Tibial nerve (tissue), 4 donors: ENCODE data around the gene TDRD10. TPM values are rescaled to one million over a fixed set of nuclear protein-coding genes. Genes with fewer than 3 reads are reported as not detected.

Source experiments
- DNase-seq, 2 donors: peaks; one replicate each; pipeline ENCODE4 v3.0.0-alpha.2; 2019; ENCODE audit warnings: low spot score in 2 of 2
- H3K27ac ChIP-seq, 4 donors: fragments of 200-600 bp; sonication (generic) in 3 of 4; one replicate each; pipeline ENCODE4 v1.5.1; 2017 to 2019; ENCODE audit warnings: mild to moderate bottlenecking in 1 of 4
- H3K27me3 ChIP-seq, 2 donors: fragments of 200-600 bp; sonication (generic) in 1 of 2; one replicate each; pipeline versions ENCODE4 v1.5.1 to v1.6.0; 2017 to 2019
- H3K36me3 ChIP-seq, 3 donors: fragments of 200-600 bp; sonication (generic); one replicate each; pipeline ENCODE4 v1.5.1; 2018 to 2019
- H3K4me1 ChIP-seq, 4 donors: fragments of 200-600 bp; sonication (generic) in 3 of 4; one replicate each; pipeline ENCODE4 v1.5.1; 2017 to 2019
- H3K4me3 ChIP-seq, 4 donors: fragments of 200-600 bp; sonication (generic) in 3 of 4; one replicate each; pipeline ENCODE4 v1.5.1; 2017 to 2019; ENCODE audit warnings: mild to moderate bottlenecking in 1 of 4, moderate library complexity in 1 of 4
- H3K9me3 ChIP-seq, 4 donors: fragments of 200-600 bp; sonication (generic) in 3 of 4; one replicate each; pipeline ENCODE4 v1.5.1; 2017 to 2019
- CTCF ChIP-seq, 5 experiments: fragments of 200-600 bp in 3 of 5; fragments of 450-650 bp in 2 of 5; sonication (generic) in 3 of 5; IDR thresholded peaks; one replicate each; pipeline ENCODE4 v1.5.1; 2016 to 2019; ENCODE audit warnings: antibody characterized with exemption in 5 of 5, mild to moderate bottlenecking in 3 of 5, moderate library complexity in 2 of 5
- EP300 ChIP-seq, 2 donors: sonication (generic); formaldehyde crosslinking; IDR thresholded peaks; one replicate each; pipeline ENCODE4 v1.6.1; 2017; ENCODE audit warnings: antibody characterized with exemption in 2 of 2, mild to moderate bottlenecking in 1 of 2
- POLR2A ChIP-seq, 2 donors: fragments of 450-650 bp; IDR thresholded peaks; one replicate each; pipeline ENCODE4 v1.6.1; 2017; ENCODE audit warnings: antibody characterized with exemption in 2 of 2, mild to moderate bottlenecking in 2 of 2, moderate library complexity in 2 of 2
- WGBS, 2 donors: methylation state at CpG; one replicate each; pipeline ENCODE4 v1.1.5; 2018; 5-methylcytosine and 5-hydroxymethylcytosine counted together
- total RNA-seq, 4 donors: library from RNA; depleted of rRNA; stranded (reverse); fragments of >200 nt; gene quantifications; one replicate each; pipeline ENCODE4 v1.1.0, GENCODE V29; 2016

The TDRD10 gene
- total RNA-seq, 4 donors from 2014 or later = 6.7 to 9.0 (median 7.6) TPM

- Histone ChIP-seq H3K4me1 (no peaks in the 10 kb centered on the region), H3K27me3 (peaks cover 0 to 17% of the 10 kb centered on the region in 2 donors), H3K27ac (no peak overlapping the region), H3K36me3 (no peaks in the 10 kb centered on the region), H3K9me3 (no peaks in the 10 kb centered on the region), H3K4me3 (no peak overlapping the region)
- no peak for DNase-seq
- TF ChIP-seq EP300 (IDR thresholded peaks at IDR 0.05) (no peak), POLR2A (IDR thresholded peaks at IDR 0.05) (no peak), CTCF (IDR thresholded peaks at IDR 0.05) (no peak)
- 78 to 79% methylated on average over 3 of the region's 3 CpGs for WGBS, 2 donors
Observed at GRCh38 chr1:154512760-154513159, 10.7 kb downstream of the TDRD10 start.

GRCh38 chr1:154514066-154514553 is 12.1 kb downstream of the TDRD10 start:
- no peak overlapping the region for H3K27ac ChIP-seq
- H3K4me1 ChIP-seq = no peaks in the 10 kb centered on the region
- 51 to 54% methylated on average over 7 of the region's 7 CpGs for WGBS, 2 donors
- H3K9me3 ChIP-seq = no peaks in the 10 kb centered on the region
- H3K36me3 ChIP-seq = no peaks in the 10 kb centered on the region
- peaks cover 0 to 13% of the 10 kb centered on the region in 2 donors for H3K27me3 ChIP-seq
- H3K4me3 ChIP-seq = no peak overlapping the region
- no peak for DNase-seq
- TF ChIP-seq EP300 (IDR thresholded peaks at IDR 0.05) (no peak), POLR2A (IDR thresholded peaks at IDR 0.05) (no peak), CTCF (IDR thresholded peaks at IDR 0.05) (no peak)

- TF ChIP-seq POLR2A (IDR thresholded peaks at IDR 0.05) (no peak), CTCF (IDR thresholded peaks at IDR 0.05) (no peak), EP300 (IDR thresholded peaks at IDR 0.05) (no peak)
- no peaks in the 10 kb centered on the region for H3K9me3 ChIP-seq
- H3K4me3 ChIP-seq = no peak overlapping the region
- H3K27me3 ChIP-seq = peaks cover 0 to 8% of the 10 kb centered on the region in 2 donors
- H3K4me1 ChIP-seq = peaks cover 0 to 12% (median 0%) of the 10 kb centered on the region in 4 donors
- no peak overlapping the region for H3K27ac ChIP-seq
- no peaks in the 10 kb centered on the region for H3K36me3 ChIP-seq
- DNase-seq = no peak
- WGBS, 2 donors = 91 to 92% methylated on average over 11 of the region's 11 CpGs
Observed at GRCh38 chr1:154517661-154518060, 15.6 kb downstream of the TDRD10 start.

- TF ChIP-seq CTCF (IDR thresholded peaks at IDR 0.05) = no peak
- TF ChIP-seq POLR2A (IDR thresholded peaks at IDR 0.05) = no peak
- WGBS, 2 donors = 61 to 64% methylated on average over 9 of the region's 9 CpGs
- H3K4me3 ChIP-seq = no peak overlapping the region
- H3K27me3 ChIP-seq = peaks cover 0 to 14% of the 10 kb centered on the region in 2 donors
- no peaks in the 10 kb centered on the region for H3K36me3 ChIP-seq
- H3K4me1 ChIP-seq = peaks cover 0 to 12% (median 0%) of the 10 kb centered on the region in 4 donors
- H3K9me3 ChIP-seq = peaks cover 0 to 5% (median 0%) of the 10 kb centered on the region in 4 donors
- no peak for DNase-seq
- no peak overlapping the region for H3K27ac ChIP-seq
Observed at GRCh38 chr1:154519591-154519991, 17.6 kb downstream of the TDRD10 start.

GRCh38 chr1:154520333-154520732 is 18.3 kb downstream of the TDRD10 start:
- H3K36me3 ChIP-seq = no peaks in the 10 kb centered on the region
- TF ChIP-seq EP300 (IDR thresholded peaks at IDR 0.05) = no peak
- no peak for TF ChIP-seq CTCF (IDR thresholded peaks at IDR 0.05)
- no peak for TF ChIP-seq POLR2A (IDR thresholded peaks at IDR 0.05)
- H3K4me1 ChIP-seq = peaks cover 0 to 12% (median 0%) of the 10 kb centered on the region in 4 donors
- peaks cover 0 to 5% (median 0%) of the 10 kb centered on the region in 4 donors for H3K9me3 ChIP-seq
- H3K27ac ChIP-seq = no peak overlapping the region
- no peak overlapping the region for H3K4me3 ChIP-seq
- no peak for DNase-seq
- 14 to 24% methylated on average over 3 of the region's 3 CpGs for WGBS, 2 donors
- peaks cover 0 to 14% of the 10 kb centered on the region in 2 donors for H3K27me3 ChIP-seq
